OCI-LY7 (cell line): ENCODE measurements around the gene ELF2.

ENCODE experiments used
- EZH2phosphoT487 ChIP-seq: fragments of 200-600 bp; sonication (generic); IDR thresholded peaks from 2 replicates; pipeline ENCODE4 v1.6.1; 2018; ENCODE audit warnings: low read depth, borderline replicate concordance, mild to moderate bottlenecking, mixed run types, antibody characterized with exemption, low read length, moderate library complexity, mixed read lengths
- TF ChIP-seq, protein P1 (sequence below): fragments of 200-600 bp; sonication (generic); conservative IDR thresholded peaks from 2 replicates; pipeline ENCODE4 v1.5.1; 2014; ENCODE audit warnings: mild to moderate bottlenecking, antibody characterized with exemption, low read length, moderate library complexity, mixed read lengths

DNA sequence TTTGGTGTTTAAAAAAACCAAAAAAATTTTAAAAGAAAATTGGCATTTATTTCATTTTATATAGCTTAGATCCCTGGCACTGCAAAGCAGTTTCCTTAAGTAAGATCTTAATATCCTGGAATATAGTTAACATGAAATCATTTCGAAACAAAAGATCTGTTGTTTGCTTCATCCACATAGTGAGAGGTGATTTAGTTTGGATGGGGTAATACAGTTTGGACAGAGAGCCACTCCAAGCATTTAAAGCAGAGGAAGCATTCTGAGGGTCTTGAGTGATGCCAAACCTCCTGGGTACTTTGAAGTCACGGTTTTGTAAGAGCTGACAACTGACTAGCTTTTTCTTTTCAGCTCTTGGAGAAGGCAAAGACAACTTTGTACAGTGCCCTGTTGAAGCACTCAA is 132.7 kb downstream of the ELF2 start:
- TF ChIP-seq, protein P1, sequence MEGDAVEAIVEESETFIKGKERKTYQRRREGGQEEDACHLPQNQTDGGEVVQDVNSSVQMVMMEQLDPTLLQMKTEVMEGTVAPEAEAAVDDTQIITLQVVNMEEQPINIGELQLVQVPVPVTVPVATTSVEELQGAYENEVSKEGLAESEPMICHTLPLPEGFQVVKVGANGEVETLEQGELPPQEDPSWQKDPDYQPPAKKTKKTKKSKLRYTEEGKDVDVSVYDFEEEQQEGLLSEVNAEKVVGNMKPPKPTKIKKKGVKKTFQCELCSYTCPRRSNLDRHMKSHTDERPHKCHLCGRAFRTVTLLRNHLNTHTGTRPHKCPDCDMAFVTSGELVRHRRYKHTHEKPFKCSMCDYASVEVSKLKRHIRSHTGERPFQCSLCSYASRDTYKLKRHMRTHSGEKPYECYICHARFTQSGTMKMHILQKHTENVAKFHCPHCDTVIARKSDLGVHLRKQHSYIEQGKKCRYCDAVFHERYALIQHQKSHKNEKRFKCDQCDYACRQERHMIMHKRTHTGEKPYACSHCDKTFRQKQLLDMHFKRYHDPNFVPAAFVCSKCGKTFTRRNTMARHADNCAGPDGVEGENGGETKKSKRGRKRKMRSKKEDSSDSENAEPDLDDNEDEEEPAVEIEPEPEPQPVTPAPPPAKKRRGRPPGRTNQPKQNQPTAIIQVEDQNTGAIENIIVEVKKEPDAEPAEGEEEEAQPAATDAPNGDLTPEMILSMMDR = no peak
- TF ChIP-seq EZH2phosphoT487 = no peak
